A549 (cell line): Measurements from ENCODE around the gene NAB1. TPM values are rescaled to one million over a fixed set of nuclear protein-coding genes. Genes with fewer than 3 reads are reported as not detected.

Experiments
- ATAC-seq, 2 experiments: fragments of 200-7000 bp in 1 of 2; fragments of >200 bp in 1 of 2; cut with Nextera tagmentation in 1 of 2; cut with Tn5 transposase in 1 of 2; 3 replicates each; pipeline versions ENCODE4 v1.8.0 to v1.9.1; 2018 to 2020; ENCODE audit warnings: mild to moderate bottlenecking in 1 of 2, moderate library complexity in 1 of 2
- CTCF ChIA-PET: fragments of 300-600 bp; sonication (Branson Sonifier 250); formaldehyde crosslinking; extraction: SDS; loops from one replicate; lab custom pipeline; 2021; ENCODE audit warnings: antibody characterized with exemption, inconsistent platforms; lab: Yijun Ruan, JAX
- POLR2A ChIA-PET: fragments of 350-600 bp; formaldehyde crosslinking; extraction: SDS; loops from one replicate; lab custom pipeline; 2021; ENCODE audit warnings: antibody characterized with exemption, inconsistent platforms; lab: Yijun Ruan, JAX
- DNase-seq, 2 experiments: peaks; one replicate each; pipeline versions ENCODE4 v3.0.0 to v3.0.0-alpha.2; 2011 to 2016; ENCODE audit warnings: low read depth in 1 of 2, low spot score in 1 of 2
- FAIRE-seq: peaks from 2 replicates; lab custom pipeline; 2011; peaks lifted over from hg19 to GRCh38; lab: Jason Lieb, UNC
- H3K27ac ChIP-seq, 2 experiments: fragments of >200 bp; sonication (Bioruptor Twin); formaldehyde crosslinking; 3 replicates each; pipeline ENCODE4 v1.5.1; 2016 to 2017
- H3K4me1 ChIP-seq: fragments of >200 bp; sonication (Bioruptor Twin); formaldehyde crosslinking; 3 replicates; pipeline ENCODE4 v1.6.1; 2016
- H3K4me2 ChIP-seq: fragments of >200 bp; sonication (Bioruptor Twin); formaldehyde crosslinking; 3 replicates; pipeline ENCODE4 v1.6.1; 2016
- H3K4me3 ChIP-seq: fragments of >200 bp; sonication (Bioruptor Twin); formaldehyde crosslinking; 3 replicates; pipeline ENCODE4 v1.5.1; 2016
- H3K9me3 ChIP-seq: fragments of >200 bp; sonication (Bioruptor Twin); formaldehyde crosslinking; 3 replicates; pipeline ENCODE4 v1.6.1; 2016
- CBX2 ChIP-seq: fragments of 200-600 bp; sonication (generic); IDR thresholded peaks from 2 replicates; pipeline ENCODE4 v1.6.1; 2016; ENCODE audit warnings: low read depth, mild to moderate bottlenecking, borderline replicate concordance
- EHF ChIP-seq: fragments of 250-450 bp; sonication (Bioruptor Pico); IDR thresholded peaks from 2 replicates; pipeline ENCODE4 v1.5.0; 2020; ENCODE audit warnings: mild to moderate bottlenecking
- FOSB ChIP-seq: fragments of 250-450 bp; sonication (Bioruptor Pico); IDR thresholded peaks from 2 replicates; pipeline ENCODE4 v1.5.0; 2020; ENCODE audit warnings: mild to moderate bottlenecking, moderate library complexity
- GATA3 ChIP-seq: IDR thresholded peaks from 2 replicates; pipeline ENCODE4 v1.6.1; 2012; ENCODE audit warnings: borderline replicate concordance
- HOXA7 ChIP-seq: fragments of 250-450 bp; sonication (Bioruptor Pico); IDR thresholded peaks from 2 replicates; pipeline ENCODE4 v1.5.0; 2020; ENCODE audit warnings: mild to moderate bottlenecking, moderate library complexity
- HOXB5 ChIP-seq: fragments of 250-450 bp; sonication (Bioruptor Pico); IDR thresholded peaks from 2 replicates; pipeline ENCODE4 v1.5.0; 2020; ENCODE audit warnings: mild to moderate bottlenecking, moderate library complexity
- JUN ChIP-seq, 2 experiments: fragments of >200 bp; sonication (Bioruptor Twin); formaldehyde crosslinking; IDR thresholded peaks; 2 replicates in 1 of 2; 3 replicates in 1 of 2; pipeline ENCODE4 v1.6.1; 2016 to 2017
- KDM1A ChIP-seq: fragments of 200-600 bp; sonication (generic); IDR thresholded peaks from 2 replicates; pipeline ENCODE4 v1.6.1; 2016; ENCODE audit warnings: low read depth, mild to moderate bottlenecking
- KDM5A ChIP-seq: fragments of 200-600 bp; sonication (generic); IDR thresholded peaks from 2 replicates; pipeline ENCODE4 v1.6.1; 2016; ENCODE audit warnings: antibody characterized with exemption, mild to moderate bottlenecking
- MAFK ChIP-seq: fragments of 450-650 bp; IDR thresholded peaks from 2 replicates; pipeline ENCODE4 v1.6.1; 2014; ENCODE audit not compliant: partially characterized antibody
- NFE2L2 ChIP-seq: fragments of 150-350 bp; conservative IDR thresholded peaks from 2 replicates; pipeline ENCODE4 v1.6.1; 2014; ENCODE audit warnings: low read length
- PHF8 ChIP-seq: fragments of 200-600 bp; sonication (generic); IDR thresholded peaks from 2 replicates; pipeline ENCODE4 v1.6.1; 2016; ENCODE audit warnings: low read depth, mild to moderate bottlenecking, antibody characterized with exemption, moderate library complexity, borderline replicate concordance
- RAD21 ChIP-seq, 2 experiments: fragments of >200 bp in 1 of 2; sonication (Bioruptor Twin) in 1 of 2; formaldehyde crosslinking in 1 of 2; IDR thresholded peaks in 1 of 2; conservative IDR thresholded peaks in 1 of 2; 2 replicates in 1 of 2; 3 replicates in 1 of 2; pipeline ENCODE4 v1.6.1; 2012 to 2018; ENCODE audit warnings: inconsistent platforms in 1 of 2
- RARB ChIP-seq: fragments of 250-450 bp; sonication (Bioruptor Pico); IDR thresholded peaks from 2 replicates; pipeline ENCODE4 v1.8.0; 2021; ENCODE audit warnings: mild to moderate bottlenecking, moderate library complexity
- RFX5 ChIP-seq: fragments of 450-650 bp; IDR thresholded peaks from 2 replicates; pipeline ENCODE4 v1.7.1; 2014; ENCODE audit warnings: antibody characterized with exemption, mild to moderate bottlenecking, moderate library complexity
- SREBF2 ChIP-seq: fragments of 450-650 bp; IDR thresholded peaks from 2 replicates; pipeline ENCODE4 v1.6.1; 2014; ENCODE audit warnings: mild to moderate bottlenecking, moderate library complexity
- TP53 ChIP-seq: fragments of 250-450 bp; sonication (Bioruptor Pico); IDR thresholded peaks from 2 replicates; pipeline ENCODE4 v1.5.0; 2021; ENCODE audit warnings: mild to moderate bottlenecking, moderate library complexity
- ZNF302 ChIP-seq: fragments of 250-450 bp; sonication (Bioruptor Pico); IDR thresholded peaks from 2 replicates; pipeline ENCODE4 v1.9.0; 2021; ENCODE audit warnings: inconsistent platforms, mild to moderate bottlenecking, moderate library complexity
- ZSCAN20 ChIP-seq: fragments of 250-450 bp; sonication (Bioruptor Pico); IDR thresholded peaks from 2 replicates; pipeline ENCODE4 v1.8.0; 2022; ENCODE audit warnings: mild to moderate bottlenecking, moderate library complexity
- WGBS: methylation state at CpG from one replicate; pipeline ENCODE4 v1.1.6; 2017; ENCODE audit errors: missing lambda C conversion rate; 5-methylcytosine and 5-hydroxymethylcytosine counted together
- polyA plus RNA-seq, 4 experiments: library from polyadenylated mRNA; depleted of rRNA in 3 of 4; stranded (reverse); fragments of >200 nt; fragmentation: RNase III in 1 of 4; extraction: RNeasy Plus Mini Kit Qiagen cat#74134 plus additional on column Dnase treatment in 1 of 4; gene quantifications; 2 replicates in 3 of 4; 3 replicates in 1 of 4; pipeline ENCODE4 v1.2.3, GENCODE V29; 2011 to 2017
- TF ChIP-seq, protein P1 (sequence below): fragments of 150-350 bp; IDR thresholded peaks from 2 replicates; pipeline ENCODE4 v1.6.1; 2014; ENCODE audit warnings: low read depth, mild to moderate bottlenecking, low read length
- TF ChIP-seq, protein P2 (sequence below): IDR thresholded peaks from 2 replicates; pipeline ENCODE4 v1.6.1; 2012
- TF ChIP-seq, protein P3 (sequence below): fragments of 450-650 bp; IDR thresholded peaks from 2 replicates; pipeline ENCODE4 v1.6.1; 2014; ENCODE audit warnings: antibody characterized with exemption
- TF ChIP-seq, protein P4 (sequence below): fragments of 250-450 bp; sonication (Bioruptor Pico); IDR thresholded peaks from 2 replicates; pipeline ENCODE4 v1.5.0; 2020; ENCODE audit warnings: low read depth, mild to moderate bottlenecking, moderate library complexity
- TF ChIP-seq, protein P5 (sequence below): fragments of 200-600 bp; sonication (generic); IDR thresholded peaks from 2 replicates; pipeline ENCODE4 v1.6.1; 2016; ENCODE audit warnings: antibody characterized with exemption, mild to moderate bottlenecking, moderate library complexity
- TF ChIP-seq, protein P6 (sequence below): fragments of >200 bp; sonication (Bioruptor Twin); formaldehyde crosslinking; IDR thresholded peaks from 2 replicates; pipeline ENCODE4 v1.6.1; 2016

The NAB1 gene
- polyA plus RNA-seq, 2 of the 4 experiments (the other 2 are of a cell fraction) = 37.6 to 67.3 TPM

DNA sequence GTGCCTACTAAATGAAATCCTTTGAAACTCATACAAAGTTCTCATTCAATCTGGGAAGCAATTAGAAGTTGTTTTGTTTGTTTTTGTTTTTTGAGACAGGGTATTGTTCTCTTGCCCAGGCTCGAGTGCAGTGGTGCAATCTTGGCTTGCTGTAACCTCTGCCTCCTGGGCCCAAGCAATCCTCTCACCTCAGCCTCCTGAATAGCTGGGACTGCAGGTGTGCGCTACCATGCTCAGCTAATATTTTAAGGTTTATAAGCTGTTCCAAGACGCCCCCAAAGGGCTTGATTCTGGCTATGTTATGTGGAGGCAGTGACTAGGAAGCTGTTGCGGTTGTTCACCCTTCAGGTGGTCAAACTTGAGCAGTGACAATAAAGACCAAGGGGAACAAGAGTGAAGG lies 48.5 kb downstream of the NAB1 start:
- no peak overlapping the region for H3K27ac ChIP-seq
- CTCF ChIA-PET = interaction anchor here (0.9 to 1.5 kb wide), 3 partner anchors 10 to 333 kb away, joined by 3 to 4 read pairs (median 3); no protein-coding TSS in a partner anchor

DNA sequence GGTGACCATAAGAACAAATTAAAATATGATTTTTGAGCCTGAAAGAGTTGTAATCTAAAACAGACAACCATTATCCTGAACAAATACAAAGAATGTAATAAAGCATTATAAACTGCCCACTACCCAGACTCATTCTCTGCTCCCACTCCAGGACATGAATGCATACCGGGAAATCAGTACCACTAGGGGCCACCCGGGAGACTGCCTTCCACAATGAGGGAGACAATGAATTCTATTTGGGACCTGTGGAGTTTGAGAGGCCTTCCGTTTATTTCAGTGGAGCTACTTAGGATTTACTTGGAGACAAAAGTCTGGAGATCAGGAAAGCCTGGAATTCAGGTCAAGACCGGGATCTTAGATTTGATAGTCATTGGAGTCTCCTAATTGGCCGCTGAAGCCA lies 50.0 kb downstream of the NAB1 start:
- peak; percentile 52 to 69; a peak in 4 of 6 replicates for ATAC-seq
- 73% methylated on average over 5 of the region's 5 CpGs for WGBS

More for the DNA sequence above, 48.5 kb downstream of the NAB1 start:
- no peak overlapping the region for H3K4me2 ChIP-seq
- POLR2A ChIA-PET = no interaction called here
- TF ChIP-seq NFE2L2 (no peak), MAFK (no peak), ZNF302 (CRISPR knock-in tag) (no peak), RARB (CRISPR knock-in tag) (no peak), CBX2 (no peak), EHF (CRISPR knock-in tag) (no peak), HOXB5 (CRISPR knock-in tag) (no peak), PHF8 (no peak), ZSCAN20 (CRISPR knock-in tag) (no peak), RFX5 (no peak), TP53 (CRISPR knock-in tag) (no peak), KDM5A (no peak), KDM1A (no peak), GATA3 (no peak), SREBF2 (no peak)
- TF ChIP-seq, protein P1, sequence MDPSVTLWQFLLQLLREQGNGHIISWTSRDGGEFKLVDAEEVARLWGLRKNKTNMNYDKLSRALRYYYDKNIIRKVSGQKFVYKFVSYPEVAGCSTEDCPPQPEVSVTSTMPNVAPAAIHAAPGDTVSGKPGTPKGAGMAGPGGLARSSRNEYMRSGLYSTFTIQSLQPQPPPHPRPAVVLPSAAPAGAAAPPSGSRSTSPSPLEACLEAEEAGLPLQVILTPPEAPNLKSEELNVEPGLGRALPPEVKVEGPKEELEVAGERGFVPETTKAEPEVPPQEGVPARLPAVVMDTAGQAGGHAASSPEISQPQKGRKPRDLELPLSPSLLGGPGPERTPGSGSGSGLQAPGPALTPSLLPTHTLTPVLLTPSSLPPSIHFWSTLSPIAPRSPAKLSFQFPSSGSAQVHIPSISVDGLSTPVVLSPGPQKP = no peak
- TF ChIP-seq, protein P2, sequence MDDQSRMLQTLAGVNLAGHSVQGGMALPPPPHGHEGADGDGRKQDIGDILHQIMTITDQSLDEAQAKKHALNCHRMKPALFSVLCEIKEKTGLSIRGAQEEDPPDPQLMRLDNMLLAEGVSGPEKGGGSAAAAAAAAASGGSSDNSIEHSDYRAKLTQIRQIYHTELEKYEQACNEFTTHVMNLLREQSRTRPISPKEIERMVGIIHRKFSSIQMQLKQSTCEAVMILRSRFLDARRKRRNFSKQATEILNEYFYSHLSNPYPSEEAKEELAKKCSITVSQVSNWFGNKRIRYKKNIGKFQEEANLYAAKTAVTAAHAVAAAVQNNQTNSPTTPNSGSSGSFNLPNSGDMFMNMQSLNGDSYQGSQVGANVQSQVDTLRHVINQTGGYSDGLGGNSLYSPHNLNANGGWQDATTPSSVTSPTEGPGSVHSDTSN = no peak
- TF ChIP-seq, protein P3, sequence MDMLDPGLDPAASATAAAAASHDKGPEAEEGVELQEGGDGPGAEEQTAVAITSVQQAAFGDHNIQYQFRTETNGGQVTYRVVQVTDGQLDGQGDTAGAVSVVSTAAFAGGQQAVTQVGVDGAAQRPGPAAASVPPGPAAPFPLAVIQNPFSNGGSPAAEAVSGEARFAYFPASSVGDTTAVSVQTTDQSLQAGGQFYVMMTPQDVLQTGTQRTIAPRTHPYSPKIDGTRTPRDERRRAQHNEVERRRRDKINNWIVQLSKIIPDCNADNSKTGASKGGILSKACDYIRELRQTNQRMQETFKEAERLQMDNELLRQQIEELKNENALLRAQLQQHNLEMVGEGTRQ = no peak
- TF ChIP-seq, protein P4, sequence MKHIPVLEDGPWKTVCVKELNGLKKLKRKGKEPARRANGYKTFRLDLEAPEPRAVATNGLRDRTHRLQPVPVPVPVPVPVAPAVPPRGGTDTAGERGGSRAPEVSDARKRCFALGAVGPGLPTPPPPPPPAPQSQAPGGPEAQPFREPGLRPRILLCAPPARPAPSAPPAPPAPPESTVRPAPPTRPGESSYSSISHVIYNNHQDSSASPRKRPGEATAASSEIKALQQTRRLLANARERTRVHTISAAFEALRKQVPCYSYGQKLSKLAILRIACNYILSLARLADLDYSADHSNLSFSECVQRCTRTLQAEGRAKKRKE (CRISPR knock-in tag) = no peak
- TF ChIP-seq, protein P5, sequence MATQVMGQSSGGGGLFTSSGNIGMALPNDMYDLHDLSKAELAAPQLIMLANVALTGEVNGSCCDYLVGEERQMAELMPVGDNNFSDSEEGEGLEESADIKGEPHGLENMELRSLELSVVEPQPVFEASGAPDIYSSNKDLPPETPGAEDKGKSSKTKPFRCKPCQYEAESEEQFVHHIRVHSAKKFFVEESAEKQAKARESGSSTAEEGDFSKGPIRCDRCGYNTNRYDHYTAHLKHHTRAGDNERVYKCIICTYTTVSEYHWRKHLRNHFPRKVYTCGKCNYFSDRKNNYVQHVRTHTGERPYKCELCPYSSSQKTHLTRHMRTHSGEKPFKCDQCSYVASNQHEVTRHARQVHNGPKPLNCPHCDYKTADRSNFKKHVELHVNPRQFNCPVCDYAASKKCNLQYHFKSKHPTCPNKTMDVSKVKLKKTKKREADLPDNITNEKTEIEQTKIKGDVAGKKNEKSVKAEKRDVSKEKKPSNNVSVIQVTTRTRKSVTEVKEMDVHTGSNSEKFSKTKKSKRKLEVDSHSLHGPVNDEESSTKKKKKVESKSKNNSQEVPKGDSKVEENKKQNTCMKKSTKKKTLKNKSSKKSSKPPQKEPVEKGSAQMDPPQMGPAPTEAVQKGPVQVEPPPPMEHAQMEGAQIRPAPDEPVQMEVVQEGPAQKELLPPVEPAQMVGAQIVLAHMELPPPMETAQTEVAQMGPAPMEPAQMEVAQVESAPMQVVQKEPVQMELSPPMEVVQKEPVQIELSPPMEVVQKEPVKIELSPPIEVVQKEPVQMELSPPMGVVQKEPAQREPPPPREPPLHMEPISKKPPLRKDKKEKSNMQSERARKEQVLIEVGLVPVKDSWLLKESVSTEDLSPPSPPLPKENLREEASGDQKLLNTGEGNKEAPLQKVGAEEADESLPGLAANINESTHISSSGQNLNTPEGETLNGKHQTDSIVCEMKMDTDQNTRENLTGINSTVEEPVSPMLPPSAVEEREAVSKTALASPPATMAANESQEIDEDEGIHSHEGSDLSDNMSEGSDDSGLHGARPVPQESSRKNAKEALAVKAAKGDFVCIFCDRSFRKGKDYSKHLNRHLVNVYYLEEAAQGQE = no peak
- TF ChIP-seq, all 56 proteins: peak for 0
- Histone ChIP-seq H3K4me3 (no peak overlapping the region), H3K4me1 (no peaks in the 10 kb centered on the region), H3K9me3 (no peaks in the 10 kb centered on the region)
- no peak for FAIRE-seq
- 88% methylated on average over 4 of the region's 4 CpGs for WGBS
- ATAC-seq = no peak; a peak in 2 of 6 replicates
- DNase-seq = no peak

More for the DNA sequence above, 50.0 kb downstream of the NAB1 start:
- FAIRE-seq (no peak), DNase-seq (peak in 1 of 2 experiments; percentile 18)
- H3K27ac ChIP-seq = no peak overlapping the region
- H3K9me3 ChIP-seq = no peaks in the 10 kb centered on the region
- TF ChIP-seq, protein P6, sequence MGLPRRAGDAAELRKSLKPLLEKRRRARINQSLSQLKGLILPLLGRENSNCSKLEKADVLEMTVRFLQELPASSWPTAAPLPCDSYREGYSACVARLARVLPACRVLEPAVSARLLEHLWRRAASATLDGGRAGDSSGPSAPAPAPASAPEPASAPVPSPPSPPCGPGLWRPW = no peak
- TF ChIP-seq RAD21 (conservative IDR thresholded peaks at IDR 0.05 in 1 of 2, IDR thresholded peaks at IDR 0.05 in 1 of 2) = 0 out of 5 replicates have a peak, but pooled peaks of 1 of the 2 experiments have one; percentile 12
- TF ChIP-seq HOXA7 (CRISPR knock-in tag) = no peak
- no peak for TF ChIP-seq FOSB (CRISPR knock-in tag)
- TF ChIP-seq JUN (IDR thresholded peaks at IDR 0.05) = no peak
- H3K4me1 ChIP-seq = no peaks in the 10 kb centered on the region
- no peak overlapping the region for H3K4me3 ChIP-seq
- CTCF ChIA-PET = interaction anchor here (1.5 kb wide), 1 partner anchor 334 kb away, joined by 3 read pairs; no protein-coding TSS in a partner anchor
- POLR2A ChIA-PET = no interaction called here
- no peak overlapping the region for H3K4me2 ChIP-seq
